NCI-H1048 (cell line): ENCODE results near the gene PANX1.

Experiments
- DNase-seq: peaks from one replicate; lab custom pipeline; 2025; lab: John Stamatoyannopoulos, UW

The PANX1 gene

DNA sequence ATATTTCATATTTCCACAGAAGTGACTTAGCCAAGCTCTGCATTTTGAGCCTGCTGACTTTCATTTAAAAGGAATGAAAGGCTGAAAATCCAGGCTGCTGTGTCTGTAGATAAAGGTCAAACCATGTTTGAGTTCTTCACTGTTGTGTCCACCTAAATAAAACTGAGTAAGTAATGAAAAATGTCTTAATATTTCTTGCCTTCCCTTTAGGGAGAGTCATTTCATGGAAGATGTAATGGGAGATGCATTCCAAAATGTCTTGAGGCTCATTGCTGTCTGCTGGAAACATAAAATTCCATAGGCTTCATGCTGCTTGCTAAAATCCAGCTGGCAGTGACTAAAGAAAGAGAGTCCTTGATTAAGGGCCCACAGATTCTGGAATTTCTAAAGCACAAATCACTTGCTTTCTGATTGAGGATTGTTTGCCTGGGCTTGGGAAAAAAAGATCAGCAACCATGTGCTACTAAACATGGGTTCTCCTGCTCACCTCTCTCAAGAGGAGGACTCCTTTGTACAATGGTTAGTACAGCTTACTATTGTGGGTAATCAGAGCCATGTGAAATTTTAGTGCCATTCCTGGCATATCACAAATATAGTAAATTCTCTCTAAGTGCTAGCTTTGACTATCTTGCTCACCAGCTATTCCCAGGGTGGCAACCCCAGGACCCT, 56.9 kb downstream of the PANX1 start:
- no peak for DNase-seq

DNA sequence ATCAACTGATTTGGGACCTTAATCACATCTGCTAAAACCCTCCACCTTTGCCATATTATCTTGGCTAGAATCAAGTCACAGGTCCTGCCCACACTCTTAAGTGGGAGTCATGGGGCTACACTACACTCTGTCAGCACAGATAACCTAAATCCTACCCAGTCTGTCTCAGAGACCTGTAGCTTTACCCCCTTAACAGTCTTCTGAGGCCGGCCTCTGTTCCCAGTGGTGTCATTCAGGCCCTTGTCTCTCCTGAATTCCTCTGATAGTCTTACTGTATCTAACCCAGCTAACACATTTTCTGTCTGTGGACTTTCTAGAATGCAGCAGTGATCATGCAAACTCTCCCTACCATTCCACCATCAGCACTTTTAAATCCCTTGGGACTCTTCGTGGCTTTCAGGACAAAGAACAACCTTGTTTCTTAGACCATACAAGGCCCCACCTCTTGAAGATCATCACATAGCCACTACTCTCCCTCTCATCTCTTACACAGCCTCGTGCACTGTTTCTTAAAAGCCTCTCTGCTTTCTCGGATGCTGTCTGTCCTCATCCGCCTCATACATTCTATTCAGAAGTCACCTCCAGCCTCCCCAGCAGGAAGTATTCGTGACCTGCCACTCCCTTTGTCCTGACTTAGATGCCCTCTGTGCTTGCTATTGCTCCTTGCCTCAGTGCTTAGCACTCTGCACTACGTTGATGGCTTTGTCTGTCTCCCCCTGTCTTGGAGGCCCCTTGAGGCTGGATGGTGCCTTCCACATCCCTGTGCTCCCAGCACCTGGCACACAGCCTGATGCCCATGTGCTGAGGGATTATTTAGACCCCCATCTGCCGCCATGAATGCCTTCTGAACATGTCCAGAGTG, 57.9 kb downstream of the PANX1 start:
- DNase-seq: no peak

DNA sequence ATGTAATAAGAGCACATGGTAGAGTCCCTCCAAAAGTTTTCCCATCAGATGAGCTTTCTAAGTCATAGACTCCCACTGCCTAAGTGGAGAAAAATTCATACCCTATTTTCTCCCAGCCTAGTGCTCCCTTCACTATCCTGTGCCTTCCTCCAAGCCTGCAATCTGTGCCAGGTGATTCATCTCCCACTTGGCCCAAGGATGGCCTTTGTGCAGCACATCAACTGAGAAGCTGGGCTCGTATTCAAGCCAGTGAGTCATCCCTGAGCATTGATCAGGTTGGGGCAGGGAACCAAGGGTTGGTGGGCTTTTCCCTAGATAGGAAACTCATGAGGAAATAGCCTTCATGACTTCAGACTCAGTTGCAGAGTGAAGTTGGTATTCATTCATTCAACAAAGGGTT, 64.6 kb downstream of the PANX1 start:
- no peak for DNase-seq

GRCh38 chr11:94194712-94195111, 66.1 kb downstream of the PANX1 start:
- no peak for DNase-seq

DNA sequence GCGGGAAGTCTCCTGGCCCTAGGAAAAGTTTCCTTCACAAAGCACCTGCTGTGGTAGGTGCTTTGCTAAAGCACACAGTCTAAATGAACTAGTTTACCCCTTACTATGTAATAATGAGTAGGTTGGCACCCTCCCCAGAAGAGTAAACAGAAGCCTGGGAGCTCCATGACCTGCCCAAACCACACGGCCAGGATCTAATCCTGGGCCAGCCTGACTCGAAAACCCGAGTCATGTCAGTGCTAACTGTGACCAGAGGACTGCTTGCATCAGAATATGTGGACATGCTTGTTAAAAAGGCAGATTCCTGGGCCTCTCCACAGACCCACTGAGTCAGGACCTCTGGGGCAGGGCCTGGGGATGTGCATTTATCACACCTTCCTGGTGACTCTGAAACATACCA, 67.7 kb downstream of the PANX1 start:
- no peak for DNase-seq

DNA sequence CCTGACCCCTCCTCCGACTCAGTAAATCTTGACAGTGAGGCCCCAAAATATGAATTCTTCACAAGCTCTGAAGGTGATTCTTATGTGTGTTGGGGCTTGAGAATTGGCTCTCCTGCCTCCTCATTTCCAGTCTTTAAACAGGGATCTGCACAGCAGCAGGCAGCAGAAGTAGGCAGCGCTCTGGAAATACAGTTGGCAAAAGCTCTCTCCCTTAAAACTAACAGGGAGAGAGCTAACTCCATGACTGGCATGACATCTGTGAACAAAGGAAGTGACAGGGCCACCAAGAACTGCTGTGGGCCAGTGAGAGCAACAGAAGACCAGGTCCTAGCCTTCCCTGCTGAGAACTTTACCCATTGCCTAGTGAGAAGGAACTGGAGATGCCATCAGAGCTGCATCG, 70.1 kb downstream of the PANX1 start:
- no peak for DNase-seq

GRCh38 chr11:94199136-94200130, 70.8 kb downstream of the PANX1 start:
- no peak for DNase-seq

DNA sequence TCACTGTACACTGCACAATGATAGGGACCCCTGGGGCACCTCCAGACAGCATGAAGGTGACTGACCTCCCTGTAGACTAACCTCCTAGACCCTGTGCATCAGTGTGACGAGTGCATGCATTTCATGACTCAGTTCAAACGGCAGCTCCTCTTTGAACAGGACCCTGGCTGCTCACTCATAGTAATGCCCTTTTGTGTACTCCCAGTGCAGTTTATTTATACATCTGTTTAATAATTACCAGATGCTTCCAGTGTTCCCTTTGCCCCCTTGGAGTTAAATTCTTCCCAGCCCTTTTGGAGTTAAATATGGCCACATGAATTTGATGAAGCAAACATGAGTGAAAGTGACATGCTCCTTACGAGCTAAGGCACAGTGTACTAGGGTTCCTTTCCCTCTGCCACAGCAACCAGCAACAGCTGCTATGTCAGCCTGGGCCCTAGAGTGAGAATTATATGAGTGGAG, 72.4 kb downstream of the PANX1 start:
- no peak for DNase-seq

DNA sequence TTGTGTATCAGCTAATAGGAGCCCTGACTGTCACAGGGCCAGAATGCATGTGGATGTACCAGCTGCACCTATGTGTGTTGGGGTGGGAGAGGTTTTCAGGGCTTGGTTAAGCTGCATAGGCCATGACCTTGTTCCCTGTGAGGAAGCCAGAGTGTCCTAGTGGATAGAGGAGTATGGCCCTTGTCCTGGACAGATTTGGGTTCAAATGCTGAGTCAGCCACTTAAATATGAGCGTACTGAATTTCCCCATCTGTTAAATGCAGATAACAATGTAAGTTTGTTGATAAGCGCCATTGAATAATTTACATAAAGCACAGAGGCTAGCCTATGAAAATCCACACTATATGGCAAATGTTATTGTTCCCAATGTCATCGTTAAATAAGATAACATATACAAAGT, 74.4 kb downstream of the PANX1 start:
- DNase-seq: no peak

DNA sequence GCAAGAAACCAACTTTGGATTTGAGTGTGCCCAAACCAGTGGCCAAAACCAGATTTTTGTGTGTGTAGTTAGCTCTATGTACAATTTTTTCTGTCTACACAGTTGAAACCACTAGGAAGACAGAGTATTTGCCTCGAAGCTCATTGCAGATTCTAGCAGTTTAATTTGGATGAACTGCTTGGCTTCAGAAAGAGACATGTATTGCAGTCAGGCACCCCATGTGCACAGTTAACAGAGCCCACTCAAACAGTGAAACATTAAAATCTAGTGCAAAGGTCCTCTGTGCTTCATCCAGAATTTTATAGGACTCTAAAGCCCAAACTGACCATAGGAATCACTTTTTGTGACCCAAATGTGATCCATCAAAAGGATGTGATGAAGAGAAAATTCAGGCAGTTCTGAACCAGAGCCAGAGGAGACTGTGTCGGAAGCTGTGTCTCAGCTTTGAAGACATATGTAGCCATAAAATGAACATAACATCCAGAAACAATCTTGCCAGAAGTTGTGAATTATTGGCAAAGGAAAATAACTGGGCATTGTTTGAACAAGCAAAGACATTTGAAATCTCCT, 82.7 kb downstream of the PANX1 start:
- no peak for DNase-seq

- DNase-seq: no peak
These were observed 84.3 kb downstream of the PANX1 start for GRCh38 chr11:94212898-94213297.

- DNase-seq: no peak
These were observed 89.1 kb downstream of the PANX1 start for GRCh38 chr11:94217705-94218104.

- DNase-seq: no peak
These were observed 89.7 kb downstream of the PANX1 start for GRCh38 chr11:94218372-94218771.

- no peak for DNase-seq
These were observed 91.1 kb downstream of the PANX1 start for GRCh38 chr11:94219771-94220170.

DNA sequence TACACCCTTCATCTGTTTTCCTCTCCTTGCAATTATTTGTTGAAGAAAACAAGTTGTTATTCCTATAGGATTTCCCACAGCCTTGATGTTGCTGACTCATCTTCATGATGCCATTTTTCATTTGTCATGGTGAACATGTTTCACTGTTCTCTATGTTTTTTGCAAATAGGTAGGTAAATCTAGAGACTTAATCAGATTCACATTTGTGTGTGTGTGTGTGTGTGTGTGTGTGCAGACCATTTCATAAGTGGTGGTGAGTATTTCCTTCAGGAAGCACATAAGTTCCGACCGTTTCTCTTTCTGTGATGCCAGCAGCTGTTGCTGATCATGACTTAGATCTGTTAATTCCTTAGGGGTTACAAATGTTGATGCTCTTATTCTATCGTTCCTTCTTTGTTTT, 95.4 kb downstream of the PANX1 start:
- no peak for DNase-seq
